ENCODE measurements around the gene CFAP54. TPM values are rescaled to one million over a fixed set of nuclear protein-coding genes. Genes with fewer than 3 reads are reported as not detected.

The CFAP54 gene
- total and polyA plus RNA-seq, 2 donors (not counting 3 experiments of a cell fraction or from before 2014, with no cell fraction given) = 3.6 to 26.9 TPM

GRCh38 chr12:96878704-96879103 is 389.3 kb downstream of the CFAP54 start:
- intact Hi-C loops (cut with micrococcal nuclease) = no loop called here
- H3K4me2 ChIP-seq (ENCODE audit: insufficient read depth, low read length) = no peak overlapping the region
- no peaks in the 10 kb centered on the region for H4K20me1 ChIP-seq (replicated peaks; ENCODE audit: control insufficient read depth, extremely low read depth, insufficient read depth, low read length)
- no TSS peak for BruUV-seq (replicated peaks)
- no peaks in the 10 kb centered on the region for H3K36me3 ChIP-seq (ENCODE audit: control insufficient read depth in 2 of 2, extremely low read depth in 1 of 2, insufficient read depth in 2 of 2, low read length in 2 of 2)
- no peaks in the 10 kb centered on the region for H3K79me2 ChIP-seq (ENCODE audit: control insufficient read depth, insufficient read depth, low read length)
- H3K4me1 ChIP-seq (ENCODE audit: control insufficient read depth, extremely low read depth, insufficient read depth, low read length) = no peaks in the 10 kb centered on the region
- dilution Hi-C loops (cut with MboI; ENCODE audit: extremely low pct_ligation_motif_present, low sequenced_read_pairs) = no loop called here
- no peak for TF ChIP-seq MAX (IDR thresholded peaks at IDR 0.05; ENCODE audit: insufficient read depth, insufficient read length)
- no peak for TF ChIP-seq POLR2A (IDR thresholded peaks at IDR 0.05; ENCODE audit: low read depth, low read length)
- no peak for TF ChIP-seq FOS (IDR thresholded peaks at IDR 0.05; ENCODE audit: borderline replicate concordance, insufficient read depth, low read length)
- no peak overlapping the region for H2AFZ ChIP-seq (ENCODE audit: low read depth, low read length)
- DNase-seq (ENCODE audit: low read depth, low spot score) = no peak
- ChIA-PET CTCF (interaction anchor here (1.0 kb wide), 1 partner anchor 12 kb away, joined by 3 read pairs; no protein-coding TSS in a partner anchor), POLR2A (no interaction called here)
- no peaks in the 10 kb centered on the region for H3K9me1 ChIP-seq (replicated peaks; ENCODE audit: control insufficient read depth, extremely low read depth, insufficient read depth, low read length)
- no peak overlapping the region for H3K4me3 ChIP-seq (replicated peaks in 1 of 3; ENCODE audit: insufficient read depth in 1 of 3, low read depth in 1 of 3, low read length in 3 of 3)
- H3K27me3 ChIP-seq (ENCODE audit: control insufficient read depth in 2 of 2, insufficient read depth in 2 of 2, low read length in 2 of 2) = no peaks in the 10 kb centered on the region
- FAIRE-seq = no peak
- H3K9me3 ChIP-seq (replicated peaks; ENCODE audit: control insufficient read depth, insufficient read depth, low read length) = no peaks in the 10 kb centered on the region
- no peak overlapping the region for H3K27ac ChIP-seq (ENCODE audit: insufficient read depth, low read depth, low read length)
- no peak overlapping the region for H3K9ac ChIP-seq (replicated peaks; ENCODE audit: extremely low read depth, insufficient read depth, low read length)

- no peak for DNase-seq (ENCODE audit: low read depth, low spot score)
- no peak overlapping the region for H3K9ac ChIP-seq (replicated peaks; ENCODE audit: extremely low read depth, insufficient read depth, low read length)
Observed at GRCh38 chr12:96879301-96879700, 389.9 kb downstream of the CFAP54 start.

More at GRCh38 chr12:96879301-96879700, 389.9 kb downstream of the CFAP54 start:
- POLR2A ChIA-PET = no interaction called here
- Histone ChIP-seq H3K36me3 (ENCODE audit: control insufficient read depth in 2 of 2, extremely low read depth in 1 of 2, insufficient read depth in 2 of 2, low read length in 2 of 2) (no peaks in the 10 kb centered on the region), H3K27me3 (ENCODE audit: control insufficient read depth in 2 of 2, insufficient read depth in 2 of 2, low read length in 2 of 2) (no peaks in the 10 kb centered on the region), H3K9me3 (replicated peaks; ENCODE audit: control insufficient read depth, insufficient read depth, low read length) (no peaks in the 10 kb centered on the region), H3K27ac (ENCODE audit: insufficient read depth, low read depth, low read length) (no peak overlapping the region), H3K4me1 (ENCODE audit: control insufficient read depth, extremely low read depth, insufficient read depth, low read length) (no peaks in the 10 kb centered on the region), H3K4me2 (ENCODE audit: insufficient read depth, low read length) (no peak overlapping the region), H3K9me1 (replicated peaks; ENCODE audit: control insufficient read depth, extremely low read depth, insufficient read depth, low read length) (no peaks in the 10 kb centered on the region), H3K79me2 (ENCODE audit: control insufficient read depth, insufficient read depth, low read length) (no peaks in the 10 kb centered on the region), H3K4me3 (replicated peaks in 1 of 3; ENCODE audit: insufficient read depth in 1 of 3, low read depth in 1 of 3, low read length in 3 of 3) (no peak overlapping the region), H4K20me1 (replicated peaks; ENCODE audit: control insufficient read depth, extremely low read depth, insufficient read depth, low read length) (no peaks in the 10 kb centered on the region), H2AFZ (ENCODE audit: low read depth, low read length) (no peak overlapping the region)
- FAIRE-seq = no peak
- CTCF ChIA-PET = no interaction called here
- dilution Hi-C loops (cut with MboI; ENCODE audit: extremely low pct_ligation_motif_present, low sequenced_read_pairs) (no loop called here), intact Hi-C loops (cut with micrococcal nuclease) (no loop called here)
- BruUV-seq (replicated peaks) = no TSS peak
- TF ChIP-seq MAX (IDR thresholded peaks at IDR 0.05; ENCODE audit: insufficient read depth, insufficient read length) (no peak), EZH2 (IDR thresholded peaks at IDR 0.05; ENCODE audit: borderline replicate concordance, low read depth, low read length, severe bottlenecking) (no peak), JUN (IDR thresholded peaks at IDR 0.05; ENCODE audit: borderline replicate concordance, insufficient read depth, insufficient read length, low read depth) (no peak), FOS (IDR thresholded peaks at IDR 0.05; ENCODE audit: borderline replicate concordance, insufficient read depth, low read length) (no peak), POLR2AphosphoS5 (IDR thresholded peaks at IDR 0.05; ENCODE audit: insufficient read depth, low read depth, low read length) (no peak), POLR2A (IDR thresholded peaks at IDR 0.05; ENCODE audit: low read depth, low read length) (no peak), GATA2 (IDR thresholded peaks at IDR 0.05; ENCODE audit: insufficient read depth, insufficient read length, low read depth, low read length) (no peak), CTCF (IDR thresholded peaks at IDR 0.05; ENCODE audit: extremely low read depth in 1 of 2, insufficient read depth in 1 of 2, low read depth in 1 of 2, low read length in 2 of 2) (no peak), MYC (IDR thresholded peaks at IDR 0.05; ENCODE audit: low read depth, low read length) (no peak)

Data from endothelial cell of umbilical vein (primary cell).